GM21381 (cell line): ENCODE measurements around the gene PSMA6.
"Not testable (repeated sequence)": the region's sequence is repeated elsewhere in the genome, so short reads cannot be mapped to it uniquely, and the experiment has no call there.

Source experiments
- ATAC-seq: cut with Tn5 transposase; IDR thresholded peaks from one replicate; pipeline ENCODE4 v1.9.1; 2021; ENCODE audit warnings: mild to moderate bottlenecking, moderate library complexity; ENCODE audit not compliant: unreplicated experiment

Gene PSMA6

DNA sequence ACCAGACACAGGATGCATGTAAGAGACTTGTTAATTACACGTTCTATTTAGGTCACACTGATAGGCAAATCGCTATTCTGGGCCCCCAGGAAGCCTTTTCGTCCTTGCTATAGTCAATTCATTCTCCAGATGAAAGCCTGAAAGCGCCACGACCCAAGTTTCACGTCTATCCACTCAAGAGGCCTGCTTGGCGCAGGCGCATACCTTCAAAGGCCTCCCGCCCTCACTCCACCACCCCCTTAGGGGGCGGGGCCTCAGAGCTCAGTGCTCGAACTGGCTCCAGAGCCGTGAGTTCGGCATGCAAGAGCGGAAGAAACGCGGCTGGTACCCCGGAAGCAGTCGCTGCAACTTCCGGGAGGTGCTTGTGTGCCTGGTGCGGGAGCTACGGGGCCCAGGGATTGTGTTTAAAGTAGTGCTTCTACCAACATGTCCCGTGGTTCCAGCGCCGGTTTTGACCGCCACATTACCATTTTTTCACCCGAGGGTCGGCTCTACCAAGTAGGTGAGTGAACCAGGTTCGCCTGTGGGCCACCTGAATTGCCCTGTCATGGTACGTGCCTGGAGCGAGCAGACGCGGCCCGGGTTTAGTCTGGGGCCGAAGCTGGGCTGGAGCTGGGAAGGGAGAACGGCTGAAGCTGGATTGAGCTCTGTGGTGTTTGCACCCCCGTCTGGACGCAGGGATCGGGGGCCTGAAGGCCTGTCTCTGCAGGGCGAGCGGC, at the start of gene PSMA6:
Gene PSMA6 (plus strand): TSS at position 332 of the 719 bp plus-strand sequence. CDS start 95 bp downstream, at position 427.
- peak; percentile 87 for ATAC-seq

DNA sequence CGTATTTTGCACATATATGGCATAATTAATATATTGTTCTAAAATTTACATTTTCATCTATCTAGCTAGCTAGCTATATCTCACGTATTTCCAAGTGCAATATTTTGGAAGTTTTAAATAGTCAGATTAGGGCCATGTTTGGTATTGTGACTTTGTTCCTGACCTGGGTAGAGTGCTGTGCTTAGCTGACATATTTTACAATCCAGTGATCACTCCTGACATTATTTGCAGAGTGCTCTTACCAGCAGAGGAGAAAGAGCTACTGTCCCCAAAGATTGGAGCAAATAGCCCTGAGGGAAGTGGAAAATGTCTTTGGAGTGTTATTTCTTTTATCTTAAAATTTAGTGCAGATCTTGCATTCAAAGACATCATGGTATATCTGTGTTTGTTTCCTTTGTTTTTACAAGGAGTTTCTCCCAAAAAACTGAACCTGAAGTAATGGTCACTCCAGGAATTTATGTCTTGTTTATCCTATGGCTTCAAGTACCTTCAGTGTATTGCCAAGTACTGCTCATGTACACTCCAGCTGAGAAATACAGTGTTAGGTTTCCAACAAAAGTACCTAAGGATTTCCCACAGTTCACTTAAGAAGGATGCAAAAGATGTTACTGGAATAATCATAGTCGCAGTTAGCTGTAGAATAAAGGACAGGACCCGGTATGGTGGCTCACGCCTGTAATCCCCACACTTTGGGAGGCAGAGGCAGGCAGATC, 49.4 kb upstream of the PSMA6 start:
- no peak for ATAC-seq

DNA sequence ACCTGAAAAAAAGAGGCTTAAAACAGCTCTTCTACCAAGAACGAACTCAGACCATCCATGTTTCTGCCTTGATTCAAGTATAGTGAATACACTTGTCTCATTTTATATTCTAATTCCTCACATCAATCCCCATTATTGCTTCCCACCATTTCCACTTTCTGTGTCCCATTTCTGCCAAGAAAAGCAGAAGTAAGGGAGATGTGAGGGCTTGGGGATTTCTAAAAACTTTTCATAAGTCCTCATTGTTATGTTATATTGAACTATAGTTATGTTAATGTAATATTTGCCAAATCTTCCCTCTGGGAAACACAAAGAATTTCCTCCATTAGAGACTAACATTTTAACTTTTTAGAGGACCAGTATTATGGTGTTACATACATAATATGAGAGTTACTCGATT, 48.2 kb upstream of the PSMA6 start:
- no peak for ATAC-seq

DNA sequence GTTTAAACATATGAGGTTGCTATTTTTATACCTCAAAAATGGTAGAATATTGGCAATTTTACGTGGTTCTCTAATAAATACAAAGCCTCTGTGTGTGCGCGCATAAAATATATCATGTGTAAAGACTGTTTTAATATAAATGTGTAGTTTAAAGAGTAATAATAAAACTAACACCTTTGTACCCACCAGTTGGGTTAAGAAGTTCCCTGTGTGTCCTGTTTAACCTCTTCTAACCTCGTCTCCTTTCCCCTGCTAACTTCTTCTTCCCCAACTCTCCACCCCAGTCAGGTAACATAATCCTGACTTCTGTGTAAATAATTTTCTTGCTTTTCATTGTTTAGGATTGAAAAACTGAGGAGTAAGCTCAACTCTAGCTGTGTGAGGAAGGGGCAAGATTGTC, 47.6 kb upstream of the PSMA6 start:
- no peak for ATAC-seq

DNA sequence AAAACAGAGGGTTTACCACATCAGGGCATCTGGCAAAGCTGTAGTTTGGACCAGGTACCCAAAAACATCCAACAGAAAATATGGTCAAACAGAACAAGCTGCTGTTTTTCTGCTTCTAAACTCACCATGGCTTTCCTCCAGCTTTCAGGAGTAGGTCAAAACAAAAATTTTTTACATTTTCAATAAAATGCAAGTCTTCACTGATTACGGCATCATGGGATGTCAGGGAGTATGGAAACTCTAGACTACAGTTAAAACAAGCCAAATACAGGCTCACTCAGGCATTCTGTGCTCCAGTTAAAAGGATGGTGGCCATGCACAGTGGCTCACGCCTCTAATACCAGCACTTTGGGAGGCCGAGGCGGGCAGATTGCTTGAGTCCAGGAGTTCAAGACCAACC, 47.1 kb upstream of the PSMA6 start:
- no peak for ATAC-seq

DNA sequence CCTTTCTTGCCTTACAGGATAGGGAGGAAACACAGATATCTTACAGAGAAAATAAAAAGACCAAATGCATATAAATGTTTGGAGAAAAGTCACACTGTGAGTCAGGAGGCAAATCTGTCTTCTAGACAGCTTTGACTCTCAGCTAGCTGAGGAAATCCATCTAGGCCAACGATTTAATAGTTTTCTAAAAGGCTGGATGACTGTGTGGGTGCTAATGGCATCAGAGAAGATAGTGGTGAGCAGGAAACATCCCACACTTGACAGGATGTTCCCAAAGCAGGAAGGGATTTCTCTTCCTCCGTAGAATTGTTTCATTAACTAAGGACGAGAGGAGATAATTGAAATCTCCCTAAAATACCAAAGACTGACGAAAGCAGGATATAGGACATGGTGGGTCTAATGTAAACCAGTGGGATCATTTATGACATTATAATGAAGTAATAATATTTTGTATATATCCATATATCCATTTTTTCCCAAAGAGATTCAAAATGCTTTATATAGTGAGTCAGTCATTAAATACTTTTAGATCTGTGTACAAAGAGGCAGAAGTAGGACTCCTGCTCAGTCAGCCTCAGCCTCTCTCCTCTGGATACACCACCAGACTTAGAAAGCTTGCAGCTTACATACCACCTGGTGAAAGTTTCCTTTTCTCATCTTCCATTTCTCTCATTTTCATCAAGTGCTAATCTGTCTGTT, 44.3 kb upstream of the PSMA6 start:
- ATAC-seq, result no peak

DNA sequence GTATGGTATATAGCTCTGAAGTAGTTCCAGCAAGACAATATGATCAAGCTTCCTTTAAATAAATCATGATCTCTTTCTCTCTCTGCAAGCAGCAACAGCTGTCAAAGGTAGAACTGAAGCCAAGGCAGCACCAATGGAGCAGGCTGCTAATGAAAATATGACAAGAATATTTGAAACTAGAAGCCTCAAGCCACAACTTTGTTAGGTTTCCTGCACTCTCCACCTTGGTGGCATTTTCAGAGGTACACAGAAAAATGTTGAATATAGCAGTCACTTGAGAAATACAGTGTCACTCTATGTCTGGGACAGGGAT, 43.8 kb upstream of the PSMA6 start:
- ATAC-seq, result no peak

DNA sequence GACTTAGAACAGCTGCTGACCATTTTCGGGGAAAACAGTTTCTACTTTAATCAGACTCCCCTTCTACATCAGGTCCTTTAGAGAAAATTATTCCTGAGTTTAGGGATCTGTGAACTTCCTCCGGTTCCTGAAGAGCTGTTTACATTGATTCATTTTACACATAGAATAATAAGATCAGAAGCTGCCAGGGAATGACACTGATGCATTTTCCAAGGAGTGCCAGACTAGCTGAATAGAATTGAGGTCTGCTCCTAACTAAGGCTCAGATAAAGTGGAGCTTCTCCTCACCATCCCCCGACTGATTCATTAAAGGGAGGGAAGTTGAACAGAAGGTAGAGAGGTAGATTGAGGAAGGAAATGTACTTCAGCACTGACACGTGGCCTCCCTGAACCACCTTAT, 41.9 kb upstream of the PSMA6 start:
- no peak for ATAC-seq

DNA sequence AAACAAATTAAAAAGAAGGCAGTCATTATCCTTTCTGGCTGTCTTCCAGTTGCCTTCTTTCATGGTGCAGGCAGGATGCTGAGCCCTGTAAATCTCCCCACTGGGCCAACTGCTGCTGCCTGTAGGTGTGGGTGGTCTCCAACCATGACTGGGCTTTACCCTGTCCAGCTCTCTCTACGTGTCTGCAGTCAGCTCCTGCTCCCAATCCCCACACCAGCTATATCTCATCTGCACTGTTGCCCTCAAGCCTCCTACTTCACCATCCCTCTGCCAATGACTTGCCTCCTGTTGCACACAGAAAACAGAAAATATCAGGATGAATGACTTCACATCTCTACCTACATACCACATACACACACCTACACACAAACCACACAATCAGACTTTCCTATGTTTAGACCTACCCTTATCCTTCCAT, 39.7 kb upstream of the PSMA6 start:
- ATAC-seq, result no peak

DNA sequence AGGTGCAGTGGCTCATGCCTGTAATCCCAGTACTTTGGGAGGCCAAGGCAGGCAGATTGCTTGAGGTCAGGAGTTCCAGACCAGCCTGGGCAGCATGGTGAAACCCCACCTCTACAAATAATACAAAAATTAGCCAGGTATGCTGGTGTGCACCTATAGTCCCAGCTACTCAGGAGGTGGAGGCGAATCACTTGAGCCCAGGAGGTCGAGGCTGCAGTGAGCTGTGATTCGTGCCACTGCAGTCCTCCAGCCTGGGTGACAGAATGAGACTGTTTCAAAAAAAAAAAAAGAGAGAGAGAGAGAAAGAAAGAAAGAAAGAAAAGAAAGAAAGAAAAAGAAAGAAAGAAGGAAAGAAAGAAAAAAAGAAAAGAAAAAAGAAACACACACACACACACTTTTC, 39.1 kb upstream of the PSMA6 start:
- not testable (repeated sequence) for ATAC-seq

DNA sequence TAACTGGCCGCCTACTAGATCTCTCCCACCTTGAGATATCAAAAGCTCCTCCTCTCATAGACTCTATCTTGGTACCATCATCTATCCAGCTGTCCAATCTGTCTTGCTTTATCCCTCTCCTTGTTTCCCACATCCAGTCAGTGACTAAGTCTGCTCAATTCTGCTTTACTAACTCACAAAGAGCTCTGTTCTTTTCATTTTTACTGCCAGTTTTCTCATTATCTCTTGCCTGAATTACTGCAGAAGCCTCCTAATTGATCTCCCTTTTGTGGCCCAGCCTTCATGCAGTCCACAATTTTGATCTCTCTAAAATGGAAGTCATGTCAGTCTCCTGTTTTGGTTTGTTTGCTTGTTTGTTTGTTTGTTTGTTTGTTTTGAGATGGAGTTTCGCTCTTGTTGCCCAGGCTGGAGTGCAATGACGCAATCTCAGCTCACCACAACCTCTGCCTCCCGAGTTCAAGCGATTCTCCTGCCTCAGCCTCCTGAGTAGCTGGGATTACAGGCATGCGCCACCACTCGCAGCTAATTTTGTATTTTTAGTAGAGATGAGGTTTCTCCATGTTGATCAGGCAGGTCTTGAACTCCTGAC, 38.1 kb upstream of the PSMA6 start:
- not testable (repeated sequence) for ATAC-seq

DNA sequence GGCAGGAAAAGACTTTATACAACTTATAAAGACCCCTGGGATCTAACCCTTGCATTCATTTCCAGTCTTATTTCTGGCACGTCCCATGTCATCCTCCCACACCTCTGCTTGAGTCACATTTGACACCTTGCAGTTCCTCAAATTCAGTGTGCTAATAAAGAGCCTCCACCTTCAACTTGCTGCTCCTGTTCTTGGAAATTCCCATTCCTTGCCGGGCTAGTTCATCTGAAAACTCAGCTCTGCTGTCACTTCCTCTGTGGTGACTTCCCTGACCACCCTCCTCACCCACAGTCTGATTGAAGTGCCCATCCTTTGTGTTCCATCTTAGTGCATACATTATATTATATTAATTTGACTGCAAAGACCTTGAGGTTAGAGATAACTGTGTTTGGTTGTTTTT, 37.4 kb upstream of the PSMA6 start:
- ATAC-seq, result no peak

DNA sequence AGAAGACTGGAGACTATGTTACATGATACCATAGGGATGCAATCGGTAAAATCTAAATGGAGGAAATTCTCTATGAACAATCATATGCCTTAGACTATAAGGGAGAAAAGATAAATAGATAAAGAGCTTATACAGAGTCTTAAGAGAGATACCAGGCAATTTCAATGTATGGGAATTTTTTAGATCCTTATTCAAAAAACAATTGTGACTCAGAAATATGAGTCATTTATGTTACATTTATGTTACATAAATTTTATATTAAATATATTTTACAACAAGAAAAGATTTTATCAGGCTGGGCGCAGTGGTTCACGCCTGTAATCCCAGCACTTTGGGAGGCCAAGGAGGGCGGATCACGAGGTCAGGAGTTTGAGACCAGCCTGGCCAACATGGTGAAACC, 36.5 kb upstream of the PSMA6 start:
- no peak for ATAC-seq

DNA sequence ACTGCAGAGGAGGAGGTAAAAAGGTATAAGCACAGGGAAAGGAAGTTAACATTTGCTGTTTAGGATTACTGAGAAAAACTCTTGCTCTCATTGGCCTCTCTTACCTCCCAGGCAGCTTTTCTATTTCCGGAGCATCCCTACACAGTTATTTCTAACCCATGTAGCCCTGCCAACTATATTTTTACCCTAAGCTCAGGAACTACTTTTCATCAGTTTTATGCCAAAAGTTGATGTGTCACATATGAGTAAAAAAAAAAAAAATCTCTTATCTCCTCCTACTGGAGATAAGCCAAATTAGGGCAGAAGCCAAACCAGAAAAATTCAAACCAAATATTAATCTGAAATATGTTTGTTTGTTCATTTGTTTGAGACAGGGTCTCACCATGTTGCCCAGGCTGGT, 34.4 kb upstream of the PSMA6 start:
- no peak for ATAC-seq

DNA sequence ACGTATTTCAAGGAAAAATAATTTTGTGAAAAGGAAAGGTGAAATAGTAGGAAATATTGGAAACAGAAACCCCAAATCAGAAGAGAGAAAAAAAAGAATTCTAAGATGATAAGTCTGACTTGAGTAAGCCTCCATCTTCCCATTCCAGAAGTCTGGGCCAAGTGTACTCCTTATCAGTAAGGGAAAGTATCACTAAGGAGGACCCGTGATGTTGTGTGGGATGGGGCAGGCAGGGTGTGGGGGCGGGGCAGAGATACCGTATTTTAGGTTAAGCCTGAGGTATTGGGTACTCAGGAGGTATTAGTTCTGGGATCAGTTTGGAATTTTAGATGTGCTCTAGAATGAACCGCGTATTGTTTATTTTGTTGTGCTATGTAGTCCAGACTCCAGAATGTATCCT, 33.8 kb upstream of the PSMA6 start:
- ATAC-seq, result no peak

DNA sequence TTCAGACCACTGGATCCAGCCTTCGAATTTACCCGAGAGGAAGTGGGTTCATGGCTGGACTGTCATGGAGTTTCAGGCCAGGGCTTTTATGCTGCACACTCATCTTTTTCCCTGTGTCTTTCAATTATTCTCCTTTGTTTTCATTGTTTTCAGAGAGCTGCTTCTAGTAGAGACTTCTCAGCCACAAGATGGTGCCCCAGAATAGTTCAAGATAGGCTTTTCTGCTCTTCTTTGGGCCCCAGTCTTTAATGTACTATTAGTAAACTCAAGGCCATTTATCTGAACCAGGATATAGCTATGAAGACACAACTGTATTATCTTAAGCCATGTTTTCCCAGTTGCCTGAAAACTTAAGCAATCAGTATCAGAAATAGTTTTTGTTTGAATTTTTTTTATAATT, 30.4 kb upstream of the PSMA6 start:
- no peak for ATAC-seq

DNA sequence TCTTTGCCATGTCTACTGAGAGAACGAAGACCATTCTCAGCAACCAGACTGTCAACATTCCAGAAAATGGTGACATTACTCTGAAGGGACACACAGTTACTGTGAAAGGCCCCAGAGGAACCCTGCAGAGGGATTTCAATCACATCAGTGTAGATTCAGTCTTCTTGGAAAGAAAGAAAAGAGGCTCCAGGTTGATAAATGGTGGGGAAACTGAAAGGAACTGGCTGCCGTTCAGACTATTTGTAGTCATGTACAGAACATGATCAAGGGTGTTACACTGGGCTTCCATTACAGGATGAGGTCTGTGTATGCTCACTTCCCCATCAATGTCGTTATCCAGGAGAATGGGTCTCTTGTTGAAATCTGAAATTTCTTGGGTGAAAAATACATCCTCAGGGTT, 29.7 kb upstream of the PSMA6 start:
- no peak for ATAC-seq

DNA sequence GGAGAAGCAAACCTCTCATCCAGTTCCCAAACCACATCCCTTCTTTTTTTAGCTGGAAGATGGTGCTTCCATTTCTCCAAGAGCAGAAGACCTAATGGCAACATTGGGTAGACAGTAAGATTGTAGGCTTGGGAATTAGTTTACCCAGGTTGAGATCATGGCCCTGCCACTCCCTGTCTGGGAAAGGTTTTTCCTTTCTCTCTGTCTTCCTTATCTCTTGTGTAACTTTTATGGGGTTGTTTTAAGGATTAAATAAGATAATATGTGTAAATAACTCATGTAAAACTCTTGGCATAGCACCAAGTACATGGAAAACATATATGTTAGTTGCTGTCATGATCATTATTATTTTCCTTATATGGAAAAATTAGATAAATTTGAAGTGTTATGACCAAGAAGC, 23.2 kb upstream of the PSMA6 start:
- no peak for ATAC-seq

DNA sequence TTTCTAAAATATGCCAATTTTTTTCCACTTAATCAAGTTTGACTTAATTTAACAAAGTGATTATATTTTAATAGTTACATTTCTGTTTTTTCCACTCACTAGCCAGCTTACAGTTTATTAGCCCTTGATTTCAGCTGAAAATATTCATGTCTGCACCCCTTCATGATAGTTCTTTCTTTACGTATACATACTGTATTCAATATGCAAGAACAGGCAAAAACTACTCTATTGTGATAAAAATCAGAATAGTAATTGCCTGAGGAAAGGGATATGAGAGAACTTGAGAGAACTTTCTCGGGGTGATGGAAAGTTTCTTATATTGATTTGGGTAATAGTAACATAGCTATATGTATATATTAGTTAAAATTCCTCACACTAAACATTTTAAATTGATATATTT, 17.4 kb upstream of the PSMA6 start:
- no peak for ATAC-seq

DNA sequence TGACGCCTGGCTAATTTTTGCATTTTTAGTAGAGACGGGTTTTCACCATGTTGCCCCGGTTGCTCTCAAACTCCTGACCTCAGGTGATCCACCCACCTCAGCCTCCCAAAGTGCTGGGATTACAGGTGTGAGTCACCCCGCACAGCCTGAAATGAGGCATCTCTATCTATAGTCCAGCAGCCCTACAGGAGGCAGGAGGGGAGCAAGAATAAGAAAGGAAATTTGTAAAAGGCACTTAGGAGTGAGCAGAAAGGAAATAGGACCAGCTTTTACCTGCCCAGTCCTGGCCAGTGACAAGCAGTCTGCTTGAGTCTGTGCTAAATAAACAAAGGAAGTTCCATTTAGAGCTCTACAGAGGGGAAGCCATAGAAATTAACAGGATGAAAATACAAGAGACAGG, 15.0 kb upstream of the PSMA6 start:
- no peak for ATAC-seq

DNA sequence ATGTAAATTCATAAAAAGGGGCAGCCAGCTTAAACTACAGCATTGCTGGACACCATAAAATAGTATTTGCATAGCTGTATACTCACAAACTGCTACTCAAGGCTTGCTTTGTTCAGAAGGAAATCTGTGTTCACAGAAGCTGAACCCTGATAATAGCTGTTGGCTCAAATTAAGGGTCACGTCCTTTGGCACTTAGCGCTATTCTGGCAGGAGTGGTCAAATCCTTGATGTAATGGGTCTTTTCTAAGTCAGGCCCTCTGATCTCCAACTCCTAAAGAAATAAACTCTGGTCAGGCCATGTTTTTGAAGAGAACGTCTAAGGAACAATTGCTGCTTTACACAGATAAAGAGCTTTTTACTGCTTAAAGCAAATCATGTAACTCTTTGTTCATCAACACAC, 12.8 kb upstream of the PSMA6 start:
- ATAC-seq, result no peak

DNA sequence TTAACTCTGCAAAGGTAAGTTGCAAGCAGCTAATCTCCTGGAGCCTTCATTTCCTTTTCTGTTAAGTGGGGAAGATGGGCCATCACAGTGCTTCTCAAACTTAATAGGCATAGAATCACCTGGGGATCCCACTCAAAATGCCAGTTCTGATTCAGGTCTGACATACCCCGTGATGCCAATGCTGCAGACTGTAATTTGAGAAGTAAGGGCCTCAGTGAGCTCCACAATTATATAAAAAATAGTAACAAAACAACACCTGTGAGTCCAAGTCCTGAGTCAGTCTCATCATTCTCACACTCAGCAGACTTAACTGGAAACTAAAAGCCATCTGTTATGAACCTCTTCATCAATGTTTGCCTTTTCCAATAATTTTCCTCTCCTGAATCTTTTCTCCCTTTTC, 10.8 kb upstream of the PSMA6 start:
- ATAC-seq, result no peak
